Astrocyte (in vitro differentiated cells and primary cell): Measurements from ENCODE around the gene SSR4. TPM values are rescaled to one million over a fixed set of nuclear protein-coding genes. Genes with fewer than 3 reads are reported as not detected.

Source experiments
- DNase-seq: peaks from one replicate; pipeline ENCODE4 v3.0.0-alpha.2; 2010; ENCODE audit warnings: low read depth
- FAIRE-seq: peaks from 2 replicates; lab custom pipeline; 2011; peaks lifted over from hg19 to GRCh38; lab: Jason Lieb, UNC
- H2AFZ ChIP-seq: 2 replicates; pipeline ENCODE4 v1.6.0; 2012; ENCODE audit warnings: low read depth, low read length, inconsistent platforms
- H3K27ac ChIP-seq: 2 replicates; pipeline ENCODE4 v1.5.1; 2011; ENCODE audit warnings: low read depth, low read length, inconsistent platforms
- H3K27me3 ChIP-seq: 2 replicates; pipeline ENCODE4 v1.6.0; 2011; ENCODE audit warnings: low read length, inconsistent platforms; ENCODE audit not compliant: insufficient read depth
- H3K36me3 ChIP-seq: 2 replicates; pipeline ENCODE4 v1.5.1; 2011; ENCODE audit warnings: low read length, inconsistent platforms; ENCODE audit not compliant: insufficient read depth
- H3K4me1 ChIP-seq: 2 replicates; pipeline ENCODE4 v1.5.1; 2011; ENCODE audit warnings: low read length, inconsistent platforms; ENCODE audit not compliant: insufficient read depth
- H3K4me2 ChIP-seq: 2 replicates; pipeline ENCODE4 v1.6.0; 2012; ENCODE audit warnings: low read length, inconsistent platforms
- H3K4me3 ChIP-seq: 2 replicates; pipeline ENCODE4 v1.5.1; 2011; ENCODE audit warnings: low read depth, mild to moderate bottlenecking, low read length, inconsistent platforms; ENCODE audit not compliant: insufficient read depth
- H3K79me2 ChIP-seq: 2 replicates; pipeline ENCODE4 v1.6.0; 2012; ENCODE audit warnings: mild to moderate bottlenecking, low read length, inconsistent platforms; ENCODE audit not compliant: insufficient read depth
- H3K9ac ChIP-seq: 2 replicates; pipeline ENCODE4 v1.6.0; 2012; ENCODE audit warnings: mild to moderate bottlenecking, low read length, inconsistent platforms
- H3K9me3 ChIP-seq: 2 replicates; pipeline ENCODE4 v1.5.1; 2012; ENCODE audit warnings: low read depth, mild to moderate bottlenecking, low read length, inconsistent platforms; ENCODE audit not compliant: insufficient read depth
- H4K20me1 ChIP-seq: 2 replicates; pipeline ENCODE4 v1.6.0; 2012; ENCODE audit warnings: low read length, inconsistent platforms; ENCODE audit not compliant: insufficient read depth
- H3K27ac Mint-ChIP-seq: one replicate; pipeline ENCODE4 v1.8.0; 2021; ENCODE audit warnings: mild to moderate bottlenecking, mixed read lengths; ENCODE audit not compliant: unreplicated experiment
- H3K27me3 Mint-ChIP-seq: one replicate; pipeline ENCODE4 v1.8.0; 2021; ENCODE audit warnings: low read depth, mixed read lengths; ENCODE audit not compliant: unreplicated experiment
- H3K36me3 Mint-ChIP-seq: one replicate; pipeline ENCODE4 v1.8.0; 2021; ENCODE audit warnings: low read depth, mixed read lengths; ENCODE audit not compliant: unreplicated experiment
- H3K4me1 Mint-ChIP-seq: one replicate; pipeline ENCODE4 v1.8.0; 2021; ENCODE audit warnings: low read depth, mixed read lengths; ENCODE audit not compliant: unreplicated experiment
- H3K4me3 Mint-ChIP-seq: one replicate; pipeline ENCODE4 v1.8.0; 2021; ENCODE audit warnings: mild to moderate bottlenecking, moderate library complexity, mixed read lengths; ENCODE audit not compliant: unreplicated experiment
- H3K9me3 Mint-ChIP-seq: one replicate; pipeline ENCODE4 v1.8.0; 2021; ENCODE audit warnings: mild to moderate bottlenecking, mixed read lengths; ENCODE audit not compliant: unreplicated experiment
- CTCF ChIP-seq: IDR thresholded peaks from 2 replicates; pipeline ENCODE4 v1.5.1; 2011; ENCODE audit warnings: low read depth, mild to moderate bottlenecking, inconsistent platforms, low read length, moderate library complexity; ENCODE audit not compliant: insufficient read depth
- EZH2 ChIP-seq: IDR thresholded peaks from 2 replicates; pipeline ENCODE4 v1.6.1; 2012; ENCODE audit warnings: mild to moderate bottlenecking, low read length, inconsistent platforms; ENCODE audit not compliant: insufficient read depth
- total RNA-seq: library from RNA; stranded (reverse); gene quantifications from 2 replicates; pipeline ENCODE4 v1.2.1, GENCODE V29; 2021

Gene SSR4
- total RNA-seq, 1 donor from 2014 or later, result 252 TPM

DNA sequence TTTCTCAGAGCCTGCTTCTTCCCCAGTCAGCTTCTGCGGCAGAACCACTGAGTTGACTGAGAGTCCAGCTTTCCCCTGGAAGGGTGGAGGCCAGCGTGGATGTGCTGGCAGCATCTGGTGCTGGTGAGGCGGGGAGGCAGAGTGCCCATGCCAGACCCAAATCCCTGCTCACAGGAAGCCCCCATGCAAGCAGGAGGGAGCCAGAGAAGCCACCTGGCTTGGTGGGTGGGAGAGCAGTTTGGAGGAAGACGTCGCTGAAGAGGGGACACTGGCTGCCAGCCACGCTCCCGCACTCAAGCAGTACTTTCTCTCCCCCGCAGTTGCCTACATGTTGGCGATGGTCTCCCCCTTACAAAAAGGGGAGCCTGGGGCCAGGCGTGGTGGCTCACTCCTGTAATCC lies 29.9 kb downstream of the SSR4 start:
- TF ChIP-seq CTCF (no peak), EZH2 (no peak)
- H3K27ac ChIP-seq, result no peak overlapping the region
- no peak overlapping the region for H3K4me3 ChIP-seq
- H2AFZ ChIP-seq, result no peak overlapping the region
- H4K20me1 ChIP-seq, result no peaks in the 10 kb centered on the region
- H3K36me3 ChIP-seq, result no peaks in the 10 kb centered on the region
- H3K4me2 ChIP-seq, result no peak overlapping the region
- no peaks in the 10 kb centered on the region for H3K36me3 Mint-ChIP-seq
- no peak overlapping the region for H3K4me3 Mint-ChIP-seq
- peaks cover 5% of the 10 kb centered on the region for H3K27me3 Mint-ChIP-seq
- peaks cover 6% of the 10 kb centered on the region for H3K4me1 Mint-ChIP-seq
- no peaks in the 10 kb centered on the region for H3K27me3 ChIP-seq
- H3K4me1 ChIP-seq, result peaks cover 1% of the 10 kb centered on the region
- FAIRE-seq, result no peak
- H3K27ac Mint-ChIP-seq, result no peak overlapping the region
- H3K79me2 ChIP-seq, result no peaks in the 10 kb centered on the region
- no peaks in the 10 kb centered on the region for H3K9me3 Mint-ChIP-seq
- no peak for DNase-seq
- H3K9me3 ChIP-seq, result no peaks in the 10 kb centered on the region
- no peak overlapping the region for H3K9ac ChIP-seq

DNA sequence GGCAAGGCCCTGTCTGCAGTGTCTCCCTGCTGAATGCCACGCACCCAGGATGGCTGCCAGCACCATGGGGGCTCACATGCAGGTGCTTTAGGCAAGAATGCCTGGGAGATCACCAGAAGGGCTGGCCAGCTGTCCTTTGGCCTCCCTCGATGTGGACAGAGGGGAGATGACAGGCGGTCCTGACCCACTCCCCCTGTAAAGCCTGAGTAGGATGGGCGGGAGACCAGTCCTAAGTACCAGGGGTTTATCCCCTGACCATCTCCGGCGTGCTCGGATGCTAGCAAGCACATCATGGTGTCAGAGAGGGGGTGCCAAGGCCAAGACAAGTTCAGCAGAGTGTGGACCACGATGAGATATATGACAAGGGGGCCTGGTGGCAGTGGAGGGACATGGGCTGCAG lies 30.6 kb downstream of the SSR4 start:
- H3K4me2 ChIP-seq, result no peak overlapping the region
- Mint-ChIP-seq H3K27ac (no peak overlapping the region), H3K4me3 (no peak overlapping the region), H3K4me1 (peaks cover 6% of the 10 kb centered on the region), H3K27me3 (peaks cover 5% of the 10 kb centered on the region), H3K36me3 (no peaks in the 10 kb centered on the region), H3K9me3 (no peaks in the 10 kb centered on the region)
- no peak for DNase-seq
- TF ChIP-seq EZH2, result no peak
- no peak for TF ChIP-seq CTCF
- H4K20me1 ChIP-seq, result no peaks in the 10 kb centered on the region
- H3K9ac ChIP-seq, result no peak overlapping the region
- H3K79me2 ChIP-seq, result no peaks in the 10 kb centered on the region
- H3K36me3 ChIP-seq, result no peaks in the 10 kb centered on the region
- no peak overlapping the region for H3K27ac ChIP-seq
- no peak overlapping the region for H2AFZ ChIP-seq
- FAIRE-seq, result no peak
- peaks cover 5% of the 10 kb centered on the region for H3K4me1 ChIP-seq
- no peaks in the 10 kb centered on the region for H3K9me3 ChIP-seq
- H3K27me3 ChIP-seq, result no peaks in the 10 kb centered on the region
- no peak overlapping the region for H3K4me3 ChIP-seq

DNA sequence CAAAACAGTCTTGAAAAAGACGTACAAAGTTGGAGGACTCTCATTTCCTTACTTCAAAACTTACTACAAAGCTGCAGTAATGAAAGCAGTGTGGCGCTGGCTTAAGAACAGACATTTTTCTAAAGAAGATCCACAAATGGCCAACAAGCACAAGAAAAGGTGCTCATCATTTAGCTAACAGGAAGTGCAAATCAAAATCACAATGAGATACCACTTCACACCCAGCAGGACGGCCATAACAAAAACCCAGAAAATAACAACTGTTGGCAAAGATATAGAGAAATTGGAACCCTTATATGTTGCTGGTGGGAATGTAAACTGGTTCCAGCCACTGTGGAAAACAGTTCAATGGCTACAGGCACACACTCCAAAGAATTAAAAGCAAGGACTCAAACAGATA lies 32.5 kb downstream of the SSR4 start:
- H3K27ac Mint-ChIP-seq, result no peak overlapping the region
- Histone ChIP-seq H3K4me2 (no peak overlapping the region), H3K27me3 (peaks cover 3% of the 10 kb centered on the region), H3K4me1 (peaks cover 5% of the 10 kb centered on the region), H3K79me2 (no peaks in the 10 kb centered on the region), H3K9me3 (no peaks in the 10 kb centered on the region), H3K36me3 (no peaks in the 10 kb centered on the region), H4K20me1 (no peaks in the 10 kb centered on the region), H3K4me3 (no peak overlapping the region), H3K27ac (no peak overlapping the region), H2AFZ (no peak overlapping the region), H3K9ac (no peak overlapping the region)
- TF ChIP-seq EZH2, result no peak
- TF ChIP-seq CTCF, result no peak
- H3K4me3 Mint-ChIP-seq, result no peak overlapping the region
- H3K36me3 Mint-ChIP-seq, result no peaks in the 10 kb centered on the region
- DNase-seq, result no peak
- peaks cover 6% of the 10 kb centered on the region for H3K4me1 Mint-ChIP-seq
- FAIRE-seq, result no peak
- peaks cover 11% of the 10 kb centered on the region for H3K27me3 Mint-ChIP-seq
- H3K9me3 Mint-ChIP-seq, result no peaks in the 10 kb centered on the region
